HCT116 (cell line): Measurements from ENCODE around the gene ZNF33A.

ENCODE experiments used
- CTCF ChIP-seq, 3 experiments: fragments of 200-600 bp in 1 of 3; sonication (generic) in 1 of 3; IDR thresholded peaks in 2 of 3; conservative IDR thresholded peaks in 1 of 3; 2 replicates each; pipeline ENCODE4 v1.5.1; 2012 to 2017; ENCODE audit warnings: low read depth in 2 of 3, low read length in 2 of 3, antibody characterized with exemption in 1 of 3, borderline replicate concordance in 1 of 3, control low read depth in 1 of 3, mild to moderate bottlenecking in 1 of 3, mixed read lengths in 1 of 3, mixed run types in 1 of 3, moderate library complexity in 1 of 3; ENCODE audit not compliant: insufficient read depth in 1 of 3
- MAX ChIP-seq: IDR thresholded peaks from 2 replicates; pipeline ENCODE4 v1.6.1; 2012
- POLR2AphosphoS5 ChIP-seq: IDR thresholded peaks from 2 replicates; pipeline ENCODE4 v1.6.1; 2011; ENCODE audit warnings: mild to moderate bottlenecking, low read depth, low read length, moderate library complexity
- REST ChIP-seq: IDR thresholded peaks from 2 replicates; pipeline ENCODE4 v1.6.1; 2012; ENCODE audit warnings: low read depth

GRCh38 chr10:38016354-38016753 lies 5.9 kb downstream of the ZNF33A start:
- TF ChIP-seq MAX (no peak), REST (no peak), POLR2AphosphoS5 (no peak), CTCF (IDR thresholded peaks at IDR 0.05 in 2 of 3, conservative IDR thresholded peaks at IDR 0.05 in 1 of 3; ENCODE audit: borderline replicate concordance in 1 of 3, insufficient read depth in 1 of 3, low read depth in 2 of 3, low read length in 2 of 3) (no peak)
